ENCODE results near the gene MLYCD. TPM values are rescaled to one million over a fixed set of nuclear protein-coding genes. Genes with fewer than 3 reads are reported as not detected.

Gene MLYCD
- total and polyA plus RNA-seq, 8 donors: 4.3 to 11.2 (median 8.9) TPM

DNA sequence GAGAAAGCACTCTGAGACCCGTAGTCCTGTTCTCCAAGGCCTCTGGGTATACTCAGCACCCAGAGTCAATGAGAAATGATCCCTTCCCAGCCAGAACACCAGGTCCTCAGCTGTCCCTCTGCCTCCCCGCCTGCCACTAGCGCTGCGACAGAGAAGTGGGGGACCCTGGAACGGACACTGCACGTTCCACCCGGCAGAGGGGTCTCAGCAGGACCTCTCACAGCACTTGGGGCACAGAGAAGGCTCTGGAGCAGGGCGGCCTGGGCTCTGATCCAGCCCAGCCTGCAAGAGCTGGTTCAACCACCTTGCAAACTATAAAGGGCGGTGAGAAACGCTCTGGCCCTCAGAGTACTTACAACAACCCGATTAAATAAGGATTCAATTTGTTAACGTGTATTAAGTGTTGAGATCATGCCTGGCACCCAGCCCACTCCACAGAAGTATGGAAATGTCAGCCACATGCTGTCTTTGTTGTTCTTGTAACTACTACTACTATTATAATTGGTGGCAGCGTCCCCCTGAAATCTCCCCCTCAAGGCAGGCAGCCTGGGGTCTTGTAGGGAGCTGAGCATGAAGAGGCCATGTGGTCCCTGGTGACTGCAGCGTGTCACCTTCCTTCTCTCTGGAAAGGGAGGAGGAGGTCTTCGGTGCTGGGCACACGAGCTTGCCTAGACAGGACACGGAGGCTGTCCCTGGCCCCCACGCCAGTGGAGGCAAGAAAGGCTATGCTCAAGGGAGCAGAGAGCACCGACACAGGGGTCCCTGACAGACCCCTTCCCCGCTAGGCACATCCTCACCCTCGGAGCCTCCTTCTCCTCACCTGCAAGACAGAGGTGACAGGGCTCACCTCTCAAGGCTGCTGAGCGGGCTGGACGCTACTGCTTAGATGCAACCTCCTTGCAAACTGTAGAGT, 56.6 kb downstream of the MLYCD start:
- TF ChIP-seq, protein P1, sequence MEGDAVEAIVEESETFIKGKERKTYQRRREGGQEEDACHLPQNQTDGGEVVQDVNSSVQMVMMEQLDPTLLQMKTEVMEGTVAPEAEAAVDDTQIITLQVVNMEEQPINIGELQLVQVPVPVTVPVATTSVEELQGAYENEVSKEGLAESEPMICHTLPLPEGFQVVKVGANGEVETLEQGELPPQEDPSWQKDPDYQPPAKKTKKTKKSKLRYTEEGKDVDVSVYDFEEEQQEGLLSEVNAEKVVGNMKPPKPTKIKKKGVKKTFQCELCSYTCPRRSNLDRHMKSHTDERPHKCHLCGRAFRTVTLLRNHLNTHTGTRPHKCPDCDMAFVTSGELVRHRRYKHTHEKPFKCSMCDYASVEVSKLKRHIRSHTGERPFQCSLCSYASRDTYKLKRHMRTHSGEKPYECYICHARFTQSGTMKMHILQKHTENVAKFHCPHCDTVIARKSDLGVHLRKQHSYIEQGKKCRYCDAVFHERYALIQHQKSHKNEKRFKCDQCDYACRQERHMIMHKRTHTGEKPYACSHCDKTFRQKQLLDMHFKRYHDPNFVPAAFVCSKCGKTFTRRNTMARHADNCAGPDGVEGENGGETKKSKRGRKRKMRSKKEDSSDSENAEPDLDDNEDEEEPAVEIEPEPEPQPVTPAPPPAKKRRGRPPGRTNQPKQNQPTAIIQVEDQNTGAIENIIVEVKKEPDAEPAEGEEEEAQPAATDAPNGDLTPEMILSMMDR (IDR thresholded peaks at IDR 0.05): no peak
- 69 to 81% methylated on average over 23 of the region's 23 CpGs for WGBS, 2 donors
- peak in 1 of 6 donors; percentile 60 for DNase-seq

DNA sequence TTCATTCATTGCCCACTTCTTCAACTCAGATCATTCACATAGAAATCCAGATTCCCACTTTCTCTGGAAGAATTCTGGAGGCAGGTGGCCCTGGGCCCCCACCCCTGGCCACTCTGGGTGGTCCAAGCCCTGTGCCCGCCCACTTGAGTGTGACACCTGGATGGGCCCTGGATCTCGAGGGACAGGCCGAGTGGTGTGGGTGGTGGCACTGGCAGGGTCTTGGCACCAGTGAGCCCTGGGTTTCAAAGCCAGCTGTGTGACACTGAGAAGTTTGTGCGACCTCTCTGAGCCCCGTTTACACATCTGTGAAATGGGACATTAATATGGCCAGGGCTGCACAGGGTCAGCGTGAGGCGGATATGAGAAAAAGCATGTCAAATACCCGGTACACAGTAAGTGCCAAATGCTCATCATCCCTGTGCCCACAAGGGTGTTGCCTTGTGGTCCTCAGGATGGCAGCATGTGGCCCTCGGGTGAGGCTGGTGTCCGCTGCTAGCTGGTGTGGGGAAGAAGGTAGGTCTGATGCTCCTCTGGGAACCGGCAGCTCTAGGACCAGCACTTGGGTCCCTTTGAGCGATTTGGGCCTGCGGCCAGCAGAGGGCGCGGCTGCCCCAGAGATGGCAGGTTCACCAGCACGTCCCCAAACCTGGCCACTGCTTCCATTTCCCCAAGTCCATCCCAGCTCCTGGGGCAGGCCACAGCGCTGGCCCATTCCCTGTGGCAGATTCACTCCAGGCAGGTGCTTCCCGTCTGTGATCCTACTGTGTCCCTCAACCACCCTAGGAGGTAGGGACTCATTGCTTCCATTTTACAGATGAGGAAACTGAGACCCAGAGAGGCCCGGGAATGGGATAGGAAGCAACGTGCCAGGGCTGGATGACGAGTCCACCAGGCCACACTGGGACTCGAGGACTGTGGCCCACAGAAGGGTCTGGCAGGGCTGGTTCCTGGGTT, 57.7 kb downstream of the MLYCD start:
- TF ChIP-seq, protein P1 (IDR thresholded peaks at IDR 0.05): peak; percentile 62 to 79 (median 65)
- H3K4me1 ChIP-seq: peaks cover 4 to 18% (median 12%) of the 10 kb centered on the region in 3 donors
- intact Hi-C loops (cut with DNase I): no loop called here
- ATAC-seq (peak in 2 of 4 donors; percentile 6 to 16), DNase-seq (peak; percentile 67 to 93 (median 81)), FAIRE-seq (no peak)
- H3K9me3 ChIP-seq: no peaks in the 10 kb centered on the region
- WGBS, 2 donors: 41 to 44% methylated on average over 22 of the region's 22 CpGs
- H3K36me3 ChIP-seq: peaks cover 0 to 23% (median 6%) of the 10 kb centered on the region in 3 donors
- no peaks in the 10 kb centered on the region for H3K27me3 ChIP-seq
- H3K27ac ChIP-seq: no peak overlapping the region
- H3K4me3 ChIP-seq: no peak overlapping the region

More for the DNA sequence above, 56.6 kb downstream of the MLYCD start:
- no peak for ATAC-seq
- no peak overlapping the region for H3K4me3 ChIP-seq
- H3K27ac ChIP-seq: no peak overlapping the region
- FAIRE-seq: no peak
- H3K9me3 ChIP-seq: no peaks in the 10 kb centered on the region
- peaks cover 4 to 18% (median 12%) of the 10 kb centered on the region in 3 donors for H3K4me1 ChIP-seq
- peaks cover 0 to 12% (median 6%) of the 10 kb centered on the region in 3 donors for H3K36me3 ChIP-seq
- intact Hi-C loops (cut with DNase I): no loop called here
- H3K27me3 ChIP-seq: no peaks in the 10 kb centered on the region

DNA sequence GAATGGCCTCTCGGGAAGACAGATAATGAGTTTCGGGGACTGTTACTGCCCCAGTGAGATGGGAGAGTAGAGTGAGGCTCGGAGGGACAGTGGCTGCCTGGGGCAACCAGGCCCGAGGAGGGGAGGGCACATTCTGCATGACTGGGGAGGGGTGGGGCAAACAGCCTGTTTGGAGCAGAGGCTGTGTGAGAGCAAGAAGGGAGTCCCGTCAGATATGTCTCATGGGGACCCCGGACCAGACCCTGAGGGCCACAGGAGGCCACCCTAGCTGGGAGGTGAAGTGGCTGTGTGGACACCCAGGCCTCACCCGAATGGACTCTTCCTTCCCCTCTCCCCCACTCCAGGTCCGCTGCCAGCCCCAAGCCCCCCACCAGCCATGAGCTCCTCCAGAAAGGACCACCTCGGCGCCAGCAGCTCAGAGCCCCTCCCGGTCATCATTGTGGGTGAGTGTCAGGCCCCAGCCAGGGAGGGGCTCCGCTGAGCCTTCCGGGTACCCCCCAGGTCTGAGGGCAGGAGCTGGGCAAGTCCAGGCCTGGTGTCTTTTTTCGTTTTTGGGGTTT, 58.5 kb downstream of the MLYCD start:
- Histone ChIP-seq H3K27ac (no peak overlapping the region), H3K4me3 (no peak overlapping the region), H3K4me1 (peaks cover 4 to 18% (median 12%) of the 10 kb centered on the region in 3 donors), H3K27me3 (no peaks in the 10 kb centered on the region), H3K36me3 (peaks cover 0 to 27% (median 6%) of the 10 kb centered on the region in 3 donors), H3K9me3 (no peaks in the 10 kb centered on the region)
- TF ChIP-seq, protein P1 (IDR thresholded peaks at IDR 0.05): no peak
- DNase-seq (peak in 1 of 6 donors; percentile 73), ATAC-seq (no peak), FAIRE-seq (no peak)
- WGBS, 2 donors: 80 to 82% methylated on average over 13 to 14 of the region's 14 CpGs
- intact Hi-C loops (cut with DNase I): no loop called here

DNA sequence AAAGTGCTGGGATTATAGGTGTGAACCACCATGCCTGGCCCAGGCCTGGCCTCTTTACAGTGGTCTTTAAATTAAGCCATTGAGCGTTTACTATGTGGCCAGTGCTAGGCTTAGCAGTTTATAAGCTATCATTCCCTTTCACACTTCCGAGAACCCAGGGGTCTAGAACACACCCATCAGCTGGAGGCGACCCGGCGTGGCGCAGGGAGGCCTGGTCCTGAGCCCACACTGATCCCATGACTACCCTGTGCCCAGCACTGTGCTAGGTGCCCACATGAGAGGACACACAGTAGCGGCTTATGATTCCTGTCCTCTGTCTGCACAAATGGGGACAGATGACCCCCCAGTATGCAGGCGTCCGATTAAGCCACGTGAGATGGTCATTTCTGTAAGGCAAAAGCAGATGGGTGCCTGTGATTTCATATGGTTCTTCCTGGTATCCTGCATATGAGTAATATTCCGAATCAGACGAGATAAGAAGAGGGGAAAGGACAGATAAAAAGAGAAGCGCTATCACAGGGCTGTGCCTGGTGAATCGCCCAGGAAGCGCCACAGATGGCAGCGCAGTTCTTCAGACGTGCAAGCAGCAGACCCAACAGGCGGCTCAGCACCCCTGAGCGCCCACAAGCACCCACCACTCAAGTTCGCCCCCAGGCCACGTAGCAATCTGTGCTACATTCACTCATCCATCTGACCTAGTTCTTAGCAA, 59.4 kb downstream of the MLYCD start:
- no peak for ATAC-seq

More for the DNA sequence above, 59.4 kb downstream of the MLYCD start:
- Histone ChIP-seq H3K4me3 (no peak overlapping the region), H3K27me3 (no peaks in the 10 kb centered on the region), H3K9me3 (no peaks in the 10 kb centered on the region), H3K36me3 (peaks cover 0 to 31% (median 6%) of the 10 kb centered on the region in 3 donors), H3K27ac (no peak overlapping the region), H3K4me1 (peaks cover 0 to 13% (median 12%) of the 10 kb centered on the region in 3 donors)
- DNase-seq: no peak
- TF ChIP-seq, protein P1 (IDR thresholded peaks at IDR 0.05): no peak
- no peak for FAIRE-seq
- intact Hi-C loops (cut with DNase I): no loop called here
- WGBS, 2 donors: 86 to 90% methylated on average over 21 of the region's 21 CpGs
